Measurements from ENCODE around the gene CEACAM7.
"Not testable (repeated sequence)": the region's sequence is repeated elsewhere in the genome, so short reads cannot be mapped to it uniquely, and the experiment has no call there.

Gene CEACAM7

DNA sequence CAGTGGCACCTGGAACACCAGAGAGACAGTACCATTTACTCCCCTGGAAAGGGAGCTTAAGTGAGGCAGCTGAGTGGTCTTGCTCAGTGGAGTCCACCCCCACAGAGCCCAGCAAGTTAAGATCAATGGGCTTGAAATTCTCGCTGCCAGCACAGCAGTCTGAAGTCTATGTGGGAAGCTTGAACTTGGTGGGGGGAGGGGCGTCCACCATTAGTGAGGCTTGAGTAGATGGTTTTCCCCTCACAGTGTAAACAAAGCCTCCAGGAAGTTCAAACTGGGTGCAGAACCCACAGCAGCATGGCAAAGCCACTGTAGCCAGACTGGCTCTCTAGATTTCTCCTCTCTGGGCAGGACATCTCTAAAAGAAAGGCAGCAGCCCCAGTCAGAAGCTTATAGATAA lies 30.9 kb downstream of the CEACAM7 start:
- Histone ChIP-seq H3K4me1 (ENCODE audit: control insufficient read depth in 1 of 2, insufficient read depth in 1 of 2, low read depth in 1 of 2, low read length in 1 of 2) (no peaks in the 10 kb centered on the region), H3K36me3 (no peaks in the 10 kb centered on the region), H3K9me3 (no peaks in the 10 kb centered on the region), H3K4me3 (ENCODE audit: low read depth in 1 of 2, low read length in 1 of 2) (no peak overlapping the region), H3K27ac (no peak overlapping the region), H3K27me3 (peaks cover 100% of the 10 kb centered on the region)
- TF ChIP-seq, protein P1, sequence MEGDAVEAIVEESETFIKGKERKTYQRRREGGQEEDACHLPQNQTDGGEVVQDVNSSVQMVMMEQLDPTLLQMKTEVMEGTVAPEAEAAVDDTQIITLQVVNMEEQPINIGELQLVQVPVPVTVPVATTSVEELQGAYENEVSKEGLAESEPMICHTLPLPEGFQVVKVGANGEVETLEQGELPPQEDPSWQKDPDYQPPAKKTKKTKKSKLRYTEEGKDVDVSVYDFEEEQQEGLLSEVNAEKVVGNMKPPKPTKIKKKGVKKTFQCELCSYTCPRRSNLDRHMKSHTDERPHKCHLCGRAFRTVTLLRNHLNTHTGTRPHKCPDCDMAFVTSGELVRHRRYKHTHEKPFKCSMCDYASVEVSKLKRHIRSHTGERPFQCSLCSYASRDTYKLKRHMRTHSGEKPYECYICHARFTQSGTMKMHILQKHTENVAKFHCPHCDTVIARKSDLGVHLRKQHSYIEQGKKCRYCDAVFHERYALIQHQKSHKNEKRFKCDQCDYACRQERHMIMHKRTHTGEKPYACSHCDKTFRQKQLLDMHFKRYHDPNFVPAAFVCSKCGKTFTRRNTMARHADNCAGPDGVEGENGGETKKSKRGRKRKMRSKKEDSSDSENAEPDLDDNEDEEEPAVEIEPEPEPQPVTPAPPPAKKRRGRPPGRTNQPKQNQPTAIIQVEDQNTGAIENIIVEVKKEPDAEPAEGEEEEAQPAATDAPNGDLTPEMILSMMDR (IDR thresholded peaks at IDR 0.05): no peak

DNA sequence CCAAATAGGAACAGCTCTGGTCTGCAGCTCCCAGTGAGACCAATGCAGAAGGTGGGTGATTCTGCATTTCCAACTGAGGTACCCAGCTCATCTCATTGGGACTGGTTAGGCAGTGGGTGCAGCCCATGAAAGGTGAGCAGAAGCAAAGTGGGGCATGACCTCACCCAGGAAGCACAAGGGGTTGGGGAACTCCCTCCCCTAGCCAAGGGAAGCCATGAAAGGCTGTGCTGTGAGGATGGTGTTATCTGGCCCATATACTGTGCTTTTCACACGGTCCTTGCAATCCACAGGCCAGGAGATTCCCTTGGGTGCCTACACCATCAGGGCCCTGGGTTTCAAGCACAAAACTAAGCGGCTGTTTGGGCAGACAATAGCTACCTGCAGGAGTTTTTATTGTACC lies 31.3 kb downstream of the CEACAM7 start:
- not testable (repeated sequence) for H3K9me3 ChIP-seq; H3K4me3 ChIP-seq (ENCODE audit: low read depth in 1 of 2, low read length in 1 of 2); H3K4me1 ChIP-seq (ENCODE audit: control insufficient read depth in 1 of 2, insufficient read depth in 1 of 2, low read depth in 1 of 2, low read length in 1 of 2); H3K36me3 ChIP-seq; H3K27ac ChIP-seq
- H3K27me3 ChIP-seq: peaks cover 100% of the 10 kb centered on the region

DNA sequence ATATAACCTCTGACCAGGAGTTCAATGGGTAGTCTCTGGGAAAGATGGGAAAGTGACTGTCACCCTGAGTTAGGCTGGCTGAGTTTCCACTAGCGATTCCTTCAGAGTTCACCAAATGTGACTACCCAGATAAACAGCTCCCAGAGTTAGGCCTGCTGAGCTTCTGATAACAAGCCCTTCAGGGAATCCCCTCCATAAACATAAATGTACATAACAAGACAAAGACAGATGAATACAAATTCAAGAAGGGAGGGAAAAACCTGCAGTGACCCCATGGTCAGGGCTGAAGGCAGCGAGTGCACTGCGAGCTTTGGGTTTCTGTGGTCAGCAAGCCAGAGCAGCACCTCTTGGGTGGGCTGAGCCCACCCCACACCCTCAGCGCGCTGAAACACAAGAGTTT lies 35.8 kb downstream of the CEACAM7 start:
- Histone ChIP-seq H3K4me3 (ENCODE audit: low read depth in 1 of 2, low read length in 1 of 2) (no peak overlapping the region), H3K36me3 (no peaks in the 10 kb centered on the region), H3K4me1 (ENCODE audit: control insufficient read depth in 1 of 2, insufficient read depth in 1 of 2, low read depth in 1 of 2, low read length in 1 of 2) (peaks cover 6 to 15% of the 10 kb centered on the region in 2 experiments), H3K9me3 (no peaks in the 10 kb centered on the region), H3K27me3 (peaks cover 92% of the 10 kb centered on the region), H3K27ac (no peak overlapping the region)
- TF ChIP-seq, protein P1 (IDR thresholded peaks at IDR 0.05): no peak

DNA sequence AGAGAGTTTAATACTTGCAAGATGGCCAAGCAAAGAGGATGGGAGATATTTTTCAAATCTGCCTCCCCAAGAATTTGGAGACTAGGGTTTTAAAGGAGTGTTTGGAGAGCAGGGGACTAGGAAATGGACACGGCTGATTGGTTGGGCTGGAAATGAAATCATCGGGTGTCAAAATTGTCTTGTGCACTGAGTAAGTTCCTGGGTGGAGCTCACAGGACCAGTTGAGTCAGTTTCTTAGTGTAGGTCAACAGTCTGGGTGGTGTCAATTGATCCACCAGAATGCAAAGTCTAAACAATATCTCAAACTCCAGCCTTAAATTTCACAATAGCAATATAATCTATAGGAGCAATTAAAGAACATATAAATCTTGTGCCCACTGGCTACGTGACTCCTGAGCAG lies 38.2 kb downstream of the CEACAM7 start:
- Histone ChIP-seq H3K4me3 (ENCODE audit: low read depth in 1 of 2, low read length in 1 of 2) (no peak overlapping the region), H3K27ac (no peak overlapping the region), H3K27me3 (peaks cover 68% of the 10 kb centered on the region), H3K9me3 (no peaks in the 10 kb centered on the region), H3K4me1 (ENCODE audit: control insufficient read depth in 1 of 2, insufficient read depth in 1 of 2, low read depth in 1 of 2, low read length in 1 of 2) (peaks cover 10 to 18% of the 10 kb centered on the region in 2 experiments), H3K36me3 (no peaks in the 10 kb centered on the region)
- TF ChIP-seq, protein P1 (IDR thresholded peaks at IDR 0.05): no peak

DNA sequence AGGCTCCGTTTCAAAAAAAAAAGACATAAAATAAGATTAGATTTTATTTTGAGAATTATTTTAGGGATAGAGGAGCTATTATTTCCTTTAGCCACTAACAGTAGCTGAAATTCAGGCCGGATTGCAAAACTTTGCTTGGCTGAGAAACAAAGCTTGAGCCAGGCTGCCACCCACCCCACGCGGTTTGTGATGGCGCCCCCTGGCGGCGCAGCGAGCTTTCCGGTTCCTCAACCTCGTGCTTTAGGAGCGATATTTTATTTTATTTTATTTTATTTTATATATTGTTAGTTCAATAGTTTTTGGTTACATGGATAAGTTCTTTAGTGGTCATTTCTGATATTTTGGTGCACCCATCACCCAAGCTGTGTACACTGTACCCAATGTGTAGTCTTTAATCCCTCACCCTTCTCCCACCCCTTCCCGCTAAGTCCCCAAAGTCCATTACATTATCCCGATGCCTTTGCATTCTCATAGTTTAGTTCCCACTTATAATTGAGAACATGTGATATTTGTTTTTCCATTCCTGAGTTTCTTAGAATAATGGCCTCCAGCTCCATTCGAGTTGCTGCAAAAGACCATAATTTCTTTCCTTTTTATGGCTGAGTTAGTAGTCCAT lies 41.4 kb downstream of the CEACAM7 start:
- TF ChIP-seq, protein P1 (IDR thresholded peaks at IDR 0.05): peak; percentile 60
- H3K4me3 ChIP-seq (ENCODE audit: low read depth in 1 of 2, low read length in 1 of 2): no peak overlapping the region
- peaks cover 15 to 23% of the 10 kb centered on the region in 2 experiments for H3K4me1 ChIP-seq (ENCODE audit: control insufficient read depth in 1 of 2, insufficient read depth in 1 of 2, low read depth in 1 of 2, low read length in 1 of 2)
- peaks cover 37% of the 10 kb centered on the region for H3K27me3 ChIP-seq
- H3K36me3 ChIP-seq: no peaks in the 10 kb centered on the region
- H3K9me3 ChIP-seq: no peaks in the 10 kb centered on the region
- no peak overlapping the region for H3K27ac ChIP-seq

DNA sequence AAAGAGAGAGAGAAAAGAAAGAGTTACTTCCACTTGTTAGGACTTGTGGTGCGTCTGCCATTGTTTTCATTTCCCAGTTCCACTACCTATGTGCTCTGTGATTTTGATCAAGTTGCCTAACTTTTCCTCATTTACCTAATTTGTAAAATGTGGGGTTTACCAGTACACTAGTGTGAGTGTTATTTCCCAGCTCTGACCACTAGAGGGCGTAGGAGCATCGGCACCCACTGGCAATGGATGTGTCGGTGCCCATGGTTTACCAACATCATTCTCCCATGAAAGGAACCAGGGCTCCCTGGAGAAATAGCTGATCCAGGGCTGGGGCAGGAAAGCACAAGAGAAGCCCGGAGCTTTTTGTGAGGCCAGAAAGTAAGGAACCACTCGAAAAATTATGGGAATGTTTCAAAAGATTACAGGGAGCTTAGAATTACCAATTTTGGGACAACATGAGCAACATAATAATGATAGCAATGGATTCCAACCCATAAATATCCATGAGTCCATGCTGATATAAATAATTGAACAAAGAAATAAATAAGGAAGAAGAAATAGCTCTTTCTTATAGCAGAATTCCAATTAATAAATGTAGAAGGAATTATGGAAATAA lies 46.1 kb downstream of the CEACAM7 start:
- H3K36me3 ChIP-seq: no peaks in the 10 kb centered on the region
- peaks cover 55 to 56% of the 10 kb centered on the region in 2 experiments for H3K4me1 ChIP-seq (ENCODE audit: control insufficient read depth in 1 of 2, insufficient read depth in 1 of 2, low read depth in 1 of 2, low read length in 1 of 2)
- H3K27me3 ChIP-seq: no peaks in the 10 kb centered on the region
- H3K4me3 ChIP-seq (ENCODE audit: low read depth in 1 of 2, low read length in 1 of 2): peak overlapping the region; percentile 21 to 43
- peak overlapping the region; percentile 97 for H3K27ac ChIP-seq
- no peaks in the 10 kb centered on the region for H3K9me3 ChIP-seq
- TF ChIP-seq, protein P1 (IDR thresholded peaks at IDR 0.05): peak; percentile 95

Data from neutrophil (primary cell).